ENCODE results near the gene SSBP3. TPM values are rescaled to one million over a fixed set of nuclear protein-coding genes. Genes with fewer than 3 reads are reported as not detected.

The SSBP3 gene
- polyA plus RNA-seq, 1 experiment = 34.3 TPM

- no peak for TF ChIP-seq CTCF (IDR thresholded peaks at IDR 0.05; ENCODE audit: low read depth, low read length)
- no peak overlapping the region for H3K4me3 ChIP-seq (ENCODE audit: low read depth, low read length)
- CTCF ChIA-PET = interaction anchor here (0.7 kb wide), 1 partner anchor 313 kb away, joined by 3 read pairs; no protein-coding TSS in a partner anchor
- no peak overlapping the region for H3K27ac ChIP-seq (ENCODE audit: low read depth, low read length)
- no peak for DNase-seq (ENCODE audit: low read depth, low spot score)
- no peaks in the 10 kb centered on the region for H3K27me3 ChIP-seq (ENCODE audit: control insufficient read depth, insufficient read depth, low read length)
- POLR2A ChIA-PET = no interaction called here
- H3K9me3 ChIP-seq (ENCODE audit: control insufficient read depth, insufficient read depth, low read length) = no peaks in the 10 kb centered on the region
Measured at GRCh38 chr1:54341763-54342162, 64.4 kb downstream of the SSBP3 start.

DNA sequence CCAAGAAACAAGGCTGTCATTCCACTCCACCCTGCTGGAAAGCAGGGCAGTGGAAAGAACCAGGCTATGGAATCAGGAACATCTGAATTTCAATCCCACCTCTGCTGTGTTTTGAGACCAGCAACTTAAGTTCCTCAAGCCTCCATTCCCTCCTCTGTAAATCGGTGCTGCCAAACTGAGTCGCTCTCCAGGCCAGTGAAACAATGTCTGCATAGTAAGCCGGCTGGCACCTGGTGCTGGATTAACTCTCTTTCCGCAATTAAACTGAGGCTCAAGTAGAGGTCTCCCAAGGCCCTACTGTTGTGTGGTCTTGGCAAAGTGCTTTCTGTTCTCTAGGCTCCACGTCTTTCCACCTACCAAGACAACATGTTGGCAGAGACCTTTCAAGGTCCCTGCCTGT lies 65.3 kb downstream of the SSBP3 start:
- no peak for DNase-seq (ENCODE audit: low read depth, low spot score)
- TF ChIP-seq CTCF (IDR thresholded peaks at IDR 0.05; ENCODE audit: low read depth, low read length) = no peak
- ChIA-PET CTCF (interaction anchor here (0.7 kb wide), 1 partner anchor 314 kb away, joined by 3 read pairs; no protein-coding TSS in a partner anchor), POLR2A (no interaction called here)
- no peak overlapping the region for H3K27ac ChIP-seq (ENCODE audit: low read depth, low read length)
- H3K4me3 ChIP-seq (ENCODE audit: low read depth, low read length) = no peak overlapping the region
- no peaks in the 10 kb centered on the region for H3K9me3 ChIP-seq (ENCODE audit: control insufficient read depth, insufficient read depth, low read length)
- no peaks in the 10 kb centered on the region for H3K27me3 ChIP-seq (ENCODE audit: control insufficient read depth, insufficient read depth, low read length)

GRCh38 chr1:54340434-54340833 lies 65.8 kb downstream of the SSBP3 start:
- no peaks in the 10 kb centered on the region for H3K9me3 ChIP-seq (ENCODE audit: control insufficient read depth, insufficient read depth, low read length)
- TF ChIP-seq CTCF (IDR thresholded peaks at IDR 0.05; ENCODE audit: low read depth, low read length) = no peak
- ChIA-PET POLR2A (no interaction called here), CTCF (interaction anchor here (0.6 kb wide), 1 partner anchor 148 kb away, joined by 3 read pairs; no protein-coding TSS in a partner anchor)
- no peaks in the 10 kb centered on the region for H3K27me3 ChIP-seq (ENCODE audit: control insufficient read depth, insufficient read depth, low read length)
- no peak overlapping the region for H3K27ac ChIP-seq (ENCODE audit: low read depth, low read length)
- H3K4me3 ChIP-seq (ENCODE audit: low read depth, low read length) = no peak overlapping the region
- DNase-seq (ENCODE audit: low read depth, low spot score) = no peak

DNA sequence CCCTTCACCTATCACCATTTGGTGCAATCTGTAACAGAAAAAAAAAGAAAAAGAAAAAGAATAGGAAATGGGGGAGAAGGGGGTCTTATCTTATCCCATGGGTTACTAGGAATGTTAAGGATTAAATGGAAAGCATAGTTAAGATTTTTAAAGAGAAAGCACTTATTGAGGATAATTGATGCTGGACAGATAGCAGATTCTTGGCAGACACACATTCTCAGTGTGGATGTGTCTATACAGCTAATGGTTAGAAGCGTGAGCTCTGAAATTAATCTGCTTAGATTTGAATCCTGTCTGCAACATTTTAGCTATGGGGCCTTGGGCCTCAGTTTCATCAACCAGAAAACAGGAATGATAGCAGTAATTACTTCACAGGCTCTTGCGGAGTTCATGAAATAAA lies 67.1 kb downstream of the SSBP3 start:
- POLR2A ChIA-PET = no interaction called here
- Histone ChIP-seq H3K9me3 (ENCODE audit: control insufficient read depth, insufficient read depth, low read length) (no peaks in the 10 kb centered on the region), H3K27me3 (ENCODE audit: control insufficient read depth, insufficient read depth, low read length) (no peaks in the 10 kb centered on the region), H3K27ac (ENCODE audit: low read depth, low read length) (no peak overlapping the region), H3K4me3 (ENCODE audit: low read depth, low read length) (no peak overlapping the region)
- no peak for TF ChIP-seq CTCF (IDR thresholded peaks at IDR 0.05; ENCODE audit: low read depth, low read length)
- CTCF ChIA-PET = no interaction called here
- no peak for DNase-seq (ENCODE audit: low read depth, low spot score)

DNA sequence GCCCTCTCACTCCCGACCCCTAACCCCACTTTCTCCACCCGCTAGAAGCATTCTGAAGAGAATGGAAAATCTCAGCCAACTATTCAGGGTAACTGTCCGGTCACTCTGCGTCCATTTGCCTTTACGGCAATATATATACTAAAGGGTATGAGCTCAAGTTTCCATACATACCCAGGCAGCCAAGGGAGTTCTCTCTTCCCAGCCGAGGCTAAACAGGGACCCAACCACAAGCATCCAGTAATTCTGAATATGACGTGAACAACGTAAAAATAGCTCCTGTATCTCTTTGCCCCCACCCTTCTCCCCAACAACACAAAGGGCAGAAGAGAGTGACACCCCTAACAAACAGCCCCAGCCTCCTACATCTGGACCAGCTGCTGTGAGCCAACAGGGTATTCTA lies 67.7 kb downstream of the SSBP3 start:
- no peaks in the 10 kb centered on the region for H3K27me3 ChIP-seq (ENCODE audit: control insufficient read depth, insufficient read depth, low read length)
- no peak for TF ChIP-seq CTCF (IDR thresholded peaks at IDR 0.05; ENCODE audit: low read depth, low read length)
- DNase-seq (ENCODE audit: low read depth, low spot score) = no peak
- CTCF ChIA-PET = no interaction called here
- no peaks in the 10 kb centered on the region for H3K9me3 ChIP-seq (ENCODE audit: control insufficient read depth, insufficient read depth, low read length)
- H3K4me3 ChIP-seq (ENCODE audit: low read depth, low read length) = no peak overlapping the region
- POLR2A ChIA-PET = no interaction called here
- H3K27ac ChIP-seq (ENCODE audit: low read depth, low read length) = no peak overlapping the region
